HG02852 (cell line): ENCODE measurements around the gene FAM167B.
"Not testable (repeated sequence)": the region's sequence is repeated elsewhere in the genome, so short reads cannot be mapped to it uniquely, and the experiment has no call there.

Source experiments
- ATAC-seq: cut with Tn5 transposase; IDR thresholded peaks from one replicate; pipeline ENCODE4 v1.9.1; 2021; ENCODE audit warnings: mild to moderate bottlenecking, moderate library complexity; ENCODE audit not compliant: unreplicated experiment

Gene FAM167B

DNA sequence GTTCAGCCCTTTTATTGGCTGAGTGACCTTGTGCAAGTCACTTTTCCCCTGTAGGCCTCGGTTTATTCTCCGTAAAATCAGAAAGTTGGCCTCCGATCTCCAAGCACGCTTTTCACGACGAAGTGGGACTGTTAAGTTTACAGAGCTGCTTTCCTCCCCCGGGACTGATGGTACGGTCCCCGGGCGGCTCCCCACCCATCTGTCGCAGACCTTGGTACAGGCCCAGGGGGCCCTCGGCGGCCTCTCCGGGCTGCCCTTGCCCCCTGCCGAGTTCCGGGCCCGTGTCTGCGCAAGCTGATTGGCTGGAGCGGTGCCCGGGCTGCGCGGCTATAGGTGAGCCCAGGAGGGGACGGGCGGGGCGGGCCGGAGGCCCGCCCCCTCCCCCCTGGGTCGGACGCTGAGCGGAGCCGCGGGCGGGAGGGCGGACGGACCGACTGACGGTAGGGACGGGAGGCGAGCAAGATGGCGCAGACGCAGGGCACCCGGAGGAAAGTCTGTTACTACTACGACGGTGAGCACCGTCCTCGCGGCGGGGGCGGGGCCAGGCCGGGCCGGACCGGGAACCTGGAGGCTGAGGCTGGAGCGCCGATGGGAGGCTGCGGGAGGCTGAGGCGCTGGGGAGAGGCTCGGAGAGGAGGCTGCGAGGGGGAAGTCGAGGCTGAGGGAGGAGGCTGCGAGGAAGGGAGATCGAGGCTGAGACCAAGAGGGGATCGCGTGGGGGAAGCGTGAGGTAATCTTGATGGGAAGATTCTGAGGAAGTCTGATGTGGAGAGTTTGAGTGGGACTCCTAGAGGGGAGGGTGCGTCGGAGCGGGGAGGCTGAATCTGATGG is 44.9 kb downstream of the FAM167B start, which contains the start of gene HDAC1:
Gene HDAC1, plus strand, starts transcription at position 376 of the 831 bp plus-strand sequence. Its CDS starts 87 bp downstream, at position 463.
- peak; percentile 95 for ATAC-seq

DNA sequence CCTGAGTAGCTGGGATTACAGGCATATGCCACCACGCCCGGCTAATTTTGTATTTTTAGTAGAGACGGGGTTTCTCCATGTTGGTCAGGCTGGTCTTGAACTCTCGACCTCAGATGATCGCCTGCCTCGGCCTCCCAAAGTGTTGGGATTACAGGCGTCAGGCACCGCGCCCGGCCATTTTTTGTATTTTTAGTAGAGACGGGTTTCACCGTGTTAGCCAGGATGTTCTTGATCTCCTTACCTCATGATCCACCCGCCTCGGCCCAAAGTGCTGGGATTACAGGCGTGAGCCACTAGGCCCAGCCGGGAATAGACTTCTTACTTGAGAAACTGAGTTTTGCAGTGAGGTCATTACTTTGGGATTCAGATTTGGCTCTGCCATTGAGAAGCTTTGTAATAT is 51.2 kb downstream of the FAM167B start:
- ATAC-seq, result not testable (repeated sequence)
